ENCODE measurements around the gene SLCO4A1. TPM values are rescaled to one million over a fixed set of nuclear protein-coding genes. Genes with fewer than 3 reads are reported as not detected.

SLCO4A1 gene
- total and polyA plus RNA-seq, 4 donors, result 4.7 to 152 (median 42.5) TPM

- 85 to 87% methylated on average over 21 to 22 of the region's 22 CpGs for WGBS, 2 donors
- no peak for ATAC-seq (ENCODE audit: insufficient read depth, low FRiP score)
- no peaks in the 10 kb centered on the region for H3K36me3 ChIP-seq (ENCODE audit: control insufficient read depth in 4 of 4, insufficient read depth in 4 of 4, low read length in 4 of 4)
- H3K9me3 ChIP-seq (ENCODE audit: control insufficient read depth in 4 of 4, insufficient read depth in 3 of 4, low read length in 3 of 4), result no peaks in the 10 kb centered on the region
- H3K27ac ChIP-seq (ENCODE audit: low read depth in 1 of 2, low read length in 1 of 2), result no peak overlapping the region
- no peaks in the 10 kb centered on the region for H3K4me1 ChIP-seq (ENCODE audit: control insufficient read depth in 5 of 5, insufficient read depth in 5 of 5, low read length in 5 of 5)
- H3K4me3 ChIP-seq, result no peak overlapping the region
- no peak overlapping the region for H3K9ac ChIP-seq (ENCODE audit: insufficient read depth in 1 of 2, low read length in 2 of 2)
- TF ChIP-seq CTCF (IDR thresholded peaks at IDR 0.05; ENCODE audit: control extremely low read depth, extremely low read depth), result no peak
- peaks cover 0 to 9% (median 4%) of the 10 kb centered on the region in 3 donors for H3K27me3 ChIP-seq (ENCODE audit: control insufficient read depth in 3 of 3, insufficient read depth in 3 of 3, low read length in 2 of 3)
- DNase-seq, result no peak
Measured at GRCh38 chr20:62609811-62610757, 32.2 kb upstream of the SLCO4A1 start.

- DNase-seq, result no peak
- H3K27me3 ChIP-seq (ENCODE audit: control insufficient read depth in 3 of 3, insufficient read depth in 3 of 3, low read length in 2 of 3), result peaks cover 0 to 9% (median 0%) of the 10 kb centered on the region in 3 donors
- TF ChIP-seq CTCF (IDR thresholded peaks at IDR 0.05; ENCODE audit: control extremely low read depth, extremely low read depth), result no peak
- ATAC-seq (ENCODE audit: insufficient read depth, low FRiP score), result no peak
- H3K4me3 ChIP-seq, result no peak overlapping the region
- no peak overlapping the region for H3K27ac ChIP-seq (ENCODE audit: low read depth in 1 of 2, low read length in 1 of 2)
- no peaks in the 10 kb centered on the region for H3K9me3 ChIP-seq (ENCODE audit: control insufficient read depth in 4 of 4, insufficient read depth in 3 of 4, low read length in 3 of 4)
- H3K9ac ChIP-seq (ENCODE audit: insufficient read depth in 1 of 2, low read length in 2 of 2), result no peak overlapping the region
- no peaks in the 10 kb centered on the region for H3K4me1 ChIP-seq (ENCODE audit: control insufficient read depth in 5 of 5, insufficient read depth in 5 of 5, low read length in 5 of 5)
- 90 to 96% methylated on average over 2 of the region's 2 CpGs for WGBS, 2 donors
- H3K36me3 ChIP-seq (ENCODE audit: control insufficient read depth in 4 of 4, insufficient read depth in 4 of 4, low read length in 4 of 4), result no peaks in the 10 kb centered on the region
Measured at GRCh38 chr20:62611012-62611411, 31.3 kb upstream of the SLCO4A1 start.

GRCh38 chr20:62611819-62612218 lies 30.5 kb upstream of the SLCO4A1 start:
- H3K27me3 ChIP-seq (ENCODE audit: control insufficient read depth in 3 of 3, insufficient read depth in 3 of 3, low read length in 2 of 3), result peaks cover 0 to 9% (median 0%) of the 10 kb centered on the region in 3 donors
- DNase-seq (no peak), ATAC-seq (ENCODE audit: insufficient read depth, low FRiP score) (no peak)
- H3K4me3 ChIP-seq, result no peak overlapping the region
- no peaks in the 10 kb centered on the region for H3K9me3 ChIP-seq (ENCODE audit: control insufficient read depth in 4 of 4, insufficient read depth in 3 of 4, low read length in 3 of 4)
- no peak overlapping the region for H3K27ac ChIP-seq (ENCODE audit: low read depth in 1 of 2, low read length in 1 of 2)
- WGBS, 2 donors, result 84 to 90% methylated on average over 19 of the region's 19 CpGs
- TF ChIP-seq CTCF (IDR thresholded peaks at IDR 0.05; ENCODE audit: control extremely low read depth, extremely low read depth), result no peak
- peaks cover 0 to 3% (median under 1%) of the 10 kb centered on the region in 5 donors for H3K4me1 ChIP-seq (ENCODE audit: control insufficient read depth in 5 of 5, insufficient read depth in 5 of 5, low read length in 5 of 5)
- H3K36me3 ChIP-seq (ENCODE audit: control insufficient read depth in 4 of 4, insufficient read depth in 4 of 4, low read length in 4 of 4), result no peaks in the 10 kb centered on the region
- no peak overlapping the region for H3K9ac ChIP-seq (ENCODE audit: insufficient read depth in 1 of 2, low read length in 2 of 2)
